SK-N-SH (cell line): ENCODE data around the gene MYPN. TPM values are rescaled to one million over a fixed set of nuclear protein-coding genes. Genes with fewer than 3 reads are reported as not detected.

ENCODE experiments used
- CTCF ChIA-PET: fragments of 300-600, 350-600 bp; formaldehyde crosslinking; extraction: SDS; loops from one replicate; lab custom pipeline; 2021; lab: Yijun Ruan, JAX
- POLR2A ChIA-PET: fragments of 350-600 bp; sonication (Branson Sonifier 250); formaldehyde crosslinking; extraction: SDS; loops from one replicate; lab custom pipeline; 2020; ENCODE audit warnings: antibody characterized with exemption, inconsistent platforms; lab: Yijun Ruan, JAX
- DNase-seq: peaks from one replicate; pipeline ENCODE4 v3.0.0; 2012
- H2AFZ ChIP-seq: fragments of 200-600 bp; sonication (generic); 2 replicates; pipeline ENCODE4 v1.8.1; 2016; ENCODE audit warnings: antibody characterized with exemption, mild to moderate bottlenecking, low read depth
- H3F3A ChIP-seq: fragments of 200-600 bp; sonication (generic); replicated peaks from 2 replicates; pipeline ENCODE3; 2016; ENCODE audit warnings: antibody characterized with exemption, mild to moderate bottlenecking; ENCODE audit not compliant: insufficient read depth
- H3K27ac ChIP-seq, 2 experiments: fragments of 200-500 bp in 1 of 2; fragments of 200-600 bp in 1 of 2; sonication (Bioruptor generic) in 1 of 2; sonication (generic), shearing (Covaris generic) in 1 of 2; 2 replicates each; pipeline versions ENCODE4 v1.5.1 to v1.6.1; 2014 to 2016; ENCODE audit warnings: low read depth in 2 of 2, inconsistent platforms in 1 of 2, low read length in 1 of 2, mild to moderate bottlenecking in 1 of 2, mixed read lengths in 1 of 2
- H3K27me3 ChIP-seq: fragments of 200-600 bp; sonication (generic), shearing (Covaris generic); 2 replicates; pipeline ENCODE4 v1.6.1; 2016; ENCODE audit warnings: mixed run types; ENCODE audit not compliant: insufficient read depth
- H3K36me3 ChIP-seq, 2 experiments: fragments of 200-500 bp in 1 of 2; fragments of 200-600 bp in 1 of 2; sonication (Bioruptor generic) in 1 of 2; sonication (generic) in 1 of 2; replicated peaks in 1 of 2; 2 replicates each; pipeline versions ENCODE3 to v1.5.1; 2014 to 2016; ENCODE audit warnings: low read length in 1 of 2, mild to moderate bottlenecking in 1 of 2; ENCODE audit not compliant: insufficient read depth in 2 of 2, control insufficient read depth in 1 of 2
- H3K4me1 ChIP-seq, 2 experiments: fragments of 200-500 bp in 1 of 2; fragments of 200-600 bp in 1 of 2; sonication (Bioruptor generic) in 1 of 2; sonication (generic), shearing (Covaris generic) in 1 of 2; 2 replicates each; pipeline versions ENCODE4 v1.5.1 to v1.6.1; 2014 to 2016; ENCODE audit warnings: low read depth in 1 of 2, low read length in 1 of 2, mixed run types in 1 of 2; ENCODE audit not compliant: insufficient read depth in 2 of 2, control insufficient read depth in 1 of 2
- H3K4me2 ChIP-seq: fragments of 200-600 bp; sonication (generic), shearing (Covaris generic); 2 replicates; pipeline ENCODE4 v1.6.1; 2017; ENCODE audit warnings: mixed run types
- H3K4me3 ChIP-seq, 2 experiments: fragments of 200-500 bp in 1 of 2; fragments of 200-600 bp in 1 of 2; sonication (Bioruptor generic) in 1 of 2; sonication (generic), shearing (Covaris generic) in 1 of 2; 2 replicates each; pipeline versions ENCODE4 v1.5.1 to v1.8.1; 2014 to 2016; ENCODE audit warnings: low read depth in 2 of 2, inconsistent platforms in 1 of 2, low read length in 1 of 2, mild to moderate bottlenecking in 1 of 2, mixed read lengths in 1 of 2, moderate library complexity in 1 of 2
- H3K79me2 ChIP-seq: fragments of 200-600 bp; sonication (generic); 2 replicates; pipeline ENCODE4 v1.8.1; 2017; ENCODE audit warnings: mild to moderate bottlenecking; ENCODE audit not compliant: insufficient read depth
- H3K9ac ChIP-seq: fragments of 200-600 bp; sonication (generic); 2 replicates; pipeline ENCODE4 v1.6.1; 2017; ENCODE audit warnings: mixed run types
- H3K9me2 ChIP-seq: fragments of 200-600 bp; sonication (generic); 2 replicates; pipeline ENCODE4 v1.6.1; 2017; ENCODE audit warnings: mixed run types
- H3K9me3 ChIP-seq: fragments of 200-600 bp; sonication (generic); 2 replicates; pipeline ENCODE4 v1.6.1; 2017; ENCODE audit warnings: mixed run types, mild to moderate bottlenecking, moderate library complexity
- H4K20me1 ChIP-seq: fragments of 200-600 bp; sonication (generic); 2 replicates; pipeline ENCODE4 v1.6.1; 2017; ENCODE audit warnings: mild to moderate bottlenecking, mixed run types; ENCODE audit not compliant: insufficient read depth
- CHD2 ChIP-seq: fragments of 150-350 bp; IDR thresholded peaks from 2 replicates; pipeline ENCODE4 v1.6.1; 2018; ENCODE audit warnings: low read length; ENCODE audit not compliant: partially characterized antibody
- ELF1 ChIP-seq: IDR thresholded peaks from 2 replicates; pipeline ENCODE4 v1.4.0; 2012
- FOSL2 ChIP-seq: IDR thresholded peaks from 2 replicates; pipeline ENCODE4 v1.4.0; 2012; ENCODE audit warnings: low read depth, mild to moderate bottlenecking, moderate library complexity, borderline replicate concordance
- FOXJ3 ChIP-seq: sonication (generic); formaldehyde crosslinking; IDR thresholded peaks from 2 replicates; pipeline ENCODE4 v1.5.1; 2020; ENCODE audit warnings: mild to moderate bottlenecking, missing genetic modification reagents
- FOXM1 ChIP-seq: IDR thresholded peaks from 2 replicates; pipeline ENCODE4 v1.4.0; 2012; ENCODE audit warnings: low read depth, mild to moderate bottlenecking
- GATA2 ChIP-seq: sonication (generic); formaldehyde crosslinking; IDR thresholded peaks from 2 replicates; pipeline ENCODE4 v1.5.0; 2020; ENCODE audit warnings: mild to moderate bottlenecking, missing genetic modification reagents
- JUND ChIP-seq: IDR thresholded peaks from 2 replicates; pipeline ENCODE4 v1.4.0; 2012
- NFIC ChIP-seq: IDR thresholded peaks from 2 replicates; pipeline ENCODE4 v1.4.0; 2012; ENCODE audit warnings: borderline replicate concordance
- NRF1 ChIP-seq: IDR thresholded peaks from 2 replicates; pipeline ENCODE4 v1.6.1; 2012; ENCODE audit warnings: low read depth, mild to moderate bottlenecking, low read length
- POLR2AphosphoS5 ChIP-seq: IDR thresholded peaks from 2 replicates; pipeline ENCODE4 v1.6.1; 2012; ENCODE audit warnings: low read depth, low read length
- RAD21 ChIP-seq: IDR thresholded peaks from 2 replicates; pipeline ENCODE4 v1.6.1; 2012; ENCODE audit warnings: mild to moderate bottlenecking, low read length
- RXRA ChIP-seq: IDR thresholded peaks from 2 replicates; pipeline ENCODE4 v1.4.0; 2012; ENCODE audit warnings: low read depth, mild to moderate bottlenecking, borderline replicate concordance
- SIN3A ChIP-seq: IDR thresholded peaks from 2 replicates; pipeline ENCODE4 v1.6.1; 2012; ENCODE audit warnings: low read depth, mild to moderate bottlenecking, low read length, moderate library complexity, borderline replicate concordance
- YY1 ChIP-seq: IDR thresholded peaks from 2 replicates; pipeline ENCODE4 v1.4.0; 2012; ENCODE audit warnings: low read depth, mild to moderate bottlenecking
- WGBS: methylation state at CpG from one replicate; pipeline ENCODE4 v1.1.6; 2017; ENCODE audit warnings: low lambda C conversion rate; 5-methylcytosine and 5-hydroxymethylcytosine counted together
- polyA plus RNA-seq, 3 experiments: library from polyadenylated mRNA; depleted of rRNA; stranded (reverse); fragments of >200 nt; gene quantifications; 2 replicates each; pipeline ENCODE4 v1.2.3, GENCODE V29; 2012
- TF ChIP-seq, protein P1 (sequence below): fragments of 150-350 bp; IDR thresholded peaks from 2 replicates; pipeline ENCODE4 v1.6.1; 2016; ENCODE audit warnings: mild to moderate bottlenecking, low read depth, low read length
- TF ChIP-seq, protein P2 (sequence below): IDR thresholded peaks from 2 replicates; pipeline ENCODE4 v1.4.0; 2012; ENCODE audit warnings: low read depth
- TF ChIP-seq, protein P3 (sequence below): IDR thresholded peaks from 2 replicates; pipeline ENCODE4; 2012

The MYPN gene
- polyA plus RNA-seq, 1 of the 3 experiments (the other 2 are of a cell fraction) = 0.43 TPM

DNA sequence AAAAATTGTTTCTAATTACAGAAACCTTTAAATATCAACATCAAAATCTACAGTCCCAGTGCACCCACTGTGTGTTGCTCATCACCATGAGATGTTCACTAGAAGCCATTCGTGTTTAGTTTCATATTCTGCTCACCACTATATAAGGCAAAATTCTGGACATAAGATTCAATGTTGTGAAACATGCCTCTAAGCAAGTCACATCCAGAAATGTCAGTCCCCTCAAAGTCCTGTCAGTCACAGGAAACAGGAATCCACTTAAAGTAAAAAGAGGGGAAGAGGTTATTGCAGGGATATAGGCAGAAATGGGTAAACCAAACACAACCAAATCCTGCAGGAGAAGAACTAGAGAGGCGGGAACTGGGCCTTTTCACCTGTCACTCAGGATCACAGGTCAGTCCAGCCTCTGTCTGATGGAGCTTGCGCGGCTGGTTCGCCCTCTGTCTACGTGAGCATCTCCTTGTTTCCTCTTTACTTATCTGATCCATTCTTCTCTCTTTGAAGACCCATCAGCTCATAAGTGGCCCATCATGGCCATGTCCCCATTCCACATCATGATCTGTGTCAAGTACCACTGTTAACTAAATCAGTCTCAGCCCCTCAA, 58.4 kb downstream of the MYPN start:
- Histone ChIP-seq H3K4me3 (no peak overlapping the region), H3K36me3 (no peaks in the 10 kb centered on the region), H3K79me2 (no peaks in the 10 kb centered on the region), H3K4me1 (peaks cover 0 to 4% of the 10 kb centered on the region in 2 experiments; a peak in 1 of 4 replicates), H3K9me3 (no peaks in the 10 kb centered on the region), H3K4me2 (no peak overlapping the region), H2AFZ (no peak overlapping the region), H4K20me1 (no peaks in the 10 kb centered on the region), H3K9ac (no peak overlapping the region), H3K9me2 (no peaks in the 10 kb centered on the region), H3K27ac (no peak overlapping the region), H3F3A (peaks cover 4% of the 10 kb centered on the region), H3K27me3 (no peaks in the 10 kb centered on the region)
- no peak for DNase-seq
- WGBS = 92% methylated on average over 6 of the region's 6 CpGs
- ChIA-PET POLR2A (no interaction called here), CTCF (interaction anchor here (3.7 kb wide), 1 partner anchor 11 kb away, joined by 24 read pairs; no protein-coding TSS in a partner anchor)
- TF ChIP-seq NFIC (no peak), JUND (no peak), FOSL2 (no peak), NRF1 (no peak), GATA2 (CRISPR knock-in tag) (no peak), POLR2AphosphoS5 (no peak), RAD21 (no peak), YY1 (no peak), RXRA (no peak)
- TF ChIP-seq, protein P1, sequence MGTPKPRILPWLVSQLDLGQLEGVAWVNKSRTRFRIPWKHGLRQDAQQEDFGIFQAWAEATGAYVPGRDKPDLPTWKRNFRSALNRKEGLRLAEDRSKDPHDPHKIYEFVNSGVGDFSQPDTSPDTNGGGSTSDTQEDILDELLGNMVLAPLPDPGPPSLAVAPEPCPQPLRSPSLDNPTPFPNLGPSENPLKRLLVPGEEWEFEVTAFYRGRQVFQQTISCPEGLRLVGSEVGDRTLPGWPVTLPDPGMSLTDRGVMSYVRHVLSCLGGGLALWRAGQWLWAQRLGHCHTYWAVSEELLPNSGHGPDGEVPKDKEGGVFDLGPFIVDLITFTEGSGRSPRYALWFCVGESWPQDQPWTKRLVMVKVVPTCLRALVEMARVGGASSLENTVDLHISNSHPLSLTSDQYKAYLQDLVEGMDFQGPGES = no peak
- TF ChIP-seq, protein P2, sequence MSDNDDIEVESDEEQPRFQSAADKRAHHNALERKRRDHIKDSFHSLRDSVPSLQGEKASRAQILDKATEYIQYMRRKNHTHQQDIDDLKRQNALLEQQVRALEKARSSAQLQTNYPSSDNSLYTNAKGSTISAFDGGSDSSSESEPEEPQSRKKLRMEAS = no peak
- TF ChIP-seq, protein P3, sequence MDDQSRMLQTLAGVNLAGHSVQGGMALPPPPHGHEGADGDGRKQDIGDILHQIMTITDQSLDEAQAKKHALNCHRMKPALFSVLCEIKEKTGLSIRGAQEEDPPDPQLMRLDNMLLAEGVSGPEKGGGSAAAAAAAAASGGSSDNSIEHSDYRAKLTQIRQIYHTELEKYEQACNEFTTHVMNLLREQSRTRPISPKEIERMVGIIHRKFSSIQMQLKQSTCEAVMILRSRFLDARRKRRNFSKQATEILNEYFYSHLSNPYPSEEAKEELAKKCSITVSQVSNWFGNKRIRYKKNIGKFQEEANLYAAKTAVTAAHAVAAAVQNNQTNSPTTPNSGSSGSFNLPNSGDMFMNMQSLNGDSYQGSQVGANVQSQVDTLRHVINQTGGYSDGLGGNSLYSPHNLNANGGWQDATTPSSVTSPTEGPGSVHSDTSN = no peak

DNA sequence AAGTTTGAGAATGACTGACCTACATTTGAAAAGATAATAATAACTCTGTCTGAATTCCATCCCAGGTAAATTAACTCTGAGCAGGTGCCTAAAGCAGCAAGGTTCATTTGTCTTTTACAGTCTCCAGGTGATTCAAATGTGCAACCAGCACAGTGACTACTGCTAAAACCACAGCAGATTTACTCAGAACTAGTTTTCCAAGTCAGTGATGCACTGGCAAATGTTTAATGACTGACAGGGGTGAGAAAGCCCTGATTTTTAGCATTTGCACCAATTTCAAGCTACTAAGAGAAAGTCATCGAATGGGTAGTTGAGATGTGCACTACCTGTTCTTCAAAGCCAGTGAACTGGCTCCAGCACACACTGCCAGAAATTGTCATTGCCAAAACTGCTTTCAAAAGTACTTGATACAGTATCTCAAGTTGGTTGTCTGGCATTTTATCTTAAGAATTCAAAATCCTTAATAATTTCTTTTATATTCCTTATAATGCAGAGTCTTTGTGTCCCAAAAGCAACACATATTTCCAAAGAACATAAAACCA, 62.3 kb downstream of the MYPN start:
- no peak overlapping the region for H3K27ac ChIP-seq
- H2AFZ ChIP-seq = no peak overlapping the region
- CTCF ChIA-PET = interaction anchor here (2.5 kb wide), 1 partner anchor 16 kb away, joined by 9 read pairs; no protein-coding TSS in a partner anchor
- H3F3A ChIP-seq = peaks cover 4% of the 10 kb centered on the region
- 53% methylated on average over 1 of the region's 1 CpG for WGBS
- H3K9ac ChIP-seq = no peak overlapping the region
- H4K20me1 ChIP-seq = no peaks in the 10 kb centered on the region
- H3K4me1 ChIP-seq = no peaks in the 10 kb centered on the region
- no peaks in the 10 kb centered on the region for H3K79me2 ChIP-seq
- TF ChIP-seq FOXM1 (no peak), CHD2 (no peak), FOSL2 (no peak), RXRA (no peak), ELF1 (no peak), SIN3A (no peak), FOXJ3 (CRISPR knock-in tag) (no peak)
- TF ChIP-seq, protein P2 = no peak
- TF ChIP-seq, protein P1 = no peak
- TF ChIP-seq, all 33 proteins: peak for 0
- POLR2A ChIA-PET = no interaction called here
- Histone ChIP-seq H3K4me3 (no peak overlapping the region), H3K27me3 (no peaks in the 10 kb centered on the region), H3K36me3 (no peaks in the 10 kb centered on the region), H3K9me3 (no peaks in the 10 kb centered on the region), H3K4me2 (no peak overlapping the region), H3K9me2 (no peaks in the 10 kb centered on the region)
- DNase-seq = no peak
